Liver (tissue), 9 donors: ENCODE data around the gene ATP11A. TPM values are rescaled to one million over a fixed set of nuclear protein-coding genes. Genes with fewer than 3 reads are reported as not detected.

Experiments used
- DNase-seq: peaks from one replicate; pipeline ENCODE4 v3.0.0-alpha.2; 2017; ENCODE audit warnings: low spot score
- H3K27ac ChIP-seq, 2 donors: one replicate each; pipeline ENCODE4 v1.7.0; 2013; ENCODE audit warnings: inconsistent platforms in 2 of 2, low read length in 2 of 2, control low read depth in 1 of 2, low read depth in 1 of 2, mild to moderate bottlenecking in 1 of 2
- H3K27me3 ChIP-seq, 4 donors: one replicate each; pipeline versions ENCODE4 v1.6.1 to v1.7.0; 2013; ENCODE audit warnings: low read length in 3 of 4, inconsistent platforms in 1 of 4, mild to moderate bottlenecking in 1 of 4, moderate library complexity in 1 of 4; ENCODE audit not compliant: control insufficient read depth in 4 of 4, insufficient read depth in 4 of 4
- H3K36me3 ChIP-seq, 4 donors: one replicate each; pipeline versions ENCODE4 v1.6.1 to v1.7.0; 2013; ENCODE audit warnings: low read length in 3 of 4, mild to moderate bottlenecking in 3 of 4, low read depth in 1 of 4, moderate library complexity in 1 of 4; ENCODE audit not compliant: control insufficient read depth in 4 of 4, insufficient read depth in 3 of 4
- H3K4me1 ChIP-seq, 4 donors: one replicate each; pipeline versions ENCODE4 v1.6.1 to v1.7.0; 2013; ENCODE audit warnings: low read length in 3 of 4, mild to moderate bottlenecking in 3 of 4, moderate library complexity in 1 of 4; ENCODE audit not compliant: control insufficient read depth in 4 of 4, insufficient read depth in 4 of 4
- H3K4me3 ChIP-seq, 3 donors: one replicate each; pipeline versions ENCODE4 v1.6.1 to v1.7.0; 2013; ENCODE audit warnings: low read length in 3 of 3, control low read depth in 1 of 3, low read depth in 1 of 3, mild to moderate bottlenecking in 1 of 3
- H3K9ac ChIP-seq, 2 donors: one replicate each; pipeline ENCODE4 v1.7.0; 2013; ENCODE audit warnings: low read length in 2 of 2, mild to moderate bottlenecking in 2 of 2, moderate library complexity in 2 of 2, control low read depth in 1 of 2, low read depth in 1 of 2
- H3K9me3 ChIP-seq, 4 donors: one replicate each; pipeline versions ENCODE4 v1.6.1 to v1.7.0; 2013; ENCODE audit warnings: low read length in 3 of 4; ENCODE audit not compliant: control insufficient read depth in 4 of 4
- EGR1 ChIP-seq, 2 donors: IDR thresholded peaks; 2 replicates each; pipeline ENCODE4 v1.6.1; 2016 to 2018; ENCODE audit warnings: antibody characterized with exemption in 2 of 2, low read depth in 2 of 2
- GABPA ChIP-seq, 2 donors: IDR thresholded peaks in 1 of 2; conservative IDR thresholded peaks in 1 of 2; 2 replicates each; pipeline ENCODE4 v1.6.1; 2016; ENCODE audit warnings: antibody characterized with exemption in 2 of 2, mild to moderate bottlenecking in 1 of 2, moderate library complexity in 1 of 2
- HNF4G ChIP-seq: IDR thresholded peaks from 2 replicates; pipeline ENCODE4 v1.6.1; 2016; ENCODE audit warnings: antibody characterized with exemption
- JUND ChIP-seq, 2 donors: IDR thresholded peaks; 2 replicates each; pipeline ENCODE4 v1.6.1; 2016; ENCODE audit warnings: antibody characterized with exemption in 2 of 2
- NR2F2 ChIP-seq: IDR thresholded peaks from 2 replicates; pipeline ENCODE4 v1.6.1; 2016; ENCODE audit warnings: antibody characterized with exemption
- RAD21 ChIP-seq, 2 donors: IDR thresholded peaks; 2 replicates each; pipeline ENCODE4 v1.6.1; 2016; ENCODE audit warnings: antibody characterized with exemption in 2 of 2, mild to moderate bottlenecking in 2 of 2
- RXRA ChIP-seq, 2 donors: IDR thresholded peaks; 2 replicates each; pipeline ENCODE4 v1.6.1; 2017 to 2018; ENCODE audit warnings: antibody characterized with exemption in 2 of 2, mild to moderate bottlenecking in 1 of 2
- SP1 ChIP-seq: IDR thresholded peaks from 2 replicates; pipeline ENCODE4 v1.6.1; 2018; ENCODE audit warnings: antibody characterized with exemption, mild to moderate bottlenecking
- TAF1 ChIP-seq: conservative IDR thresholded peaks from 2 replicates; pipeline ENCODE4 v1.6.1; 2016; ENCODE audit warnings: antibody characterized with exemption, mild to moderate bottlenecking
- YY1 ChIP-seq: IDR thresholded peaks from 2 replicates; pipeline ENCODE4 v1.6.1; 2016; ENCODE audit warnings: antibody characterized with exemption, mild to moderate bottlenecking
- WGBS: extraction: QIAGEN DNeasy Blood & Tissue Kit; methylation state at CpG from one replicate; pipeline ENCODE4 v1.1.7; 2013; 5-methylcytosine and 5-hydroxymethylcytosine counted together
- polyA plus RNA-seq, 2 donors: library from polyadenylated mRNA; stranded (reverse) in 1 of 2; unstranded in 1 of 2; fragments of 200-250 nt in 1 of 2; fragments of >200 nt in 1 of 2; fragmentation: Nextera tagmentation in 1 of 2; extraction: Ambion mirVana in 1 of 2; gene quantifications; one replicate each; pipeline versions ENCODE4 v1.2.1 to v1.2.3, GENCODE V29; 2013 to 2015
- total RNA-seq, 2 donors: library from RNA; depleted of rRNA; stranded (reverse); fragments of >200 nt; gene quantifications; one replicate each; pipeline ENCODE4 v1.2.3, GENCODE V29; 2014
- TF ChIP-seq, protein P1 (sequence below): IDR thresholded peaks from 2 replicates; pipeline ENCODE4 v1.6.1; 2016; ENCODE audit warnings: antibody characterized with exemption
- TF ChIP-seq, protein P2 (sequence below): IDR thresholded peaks from 2 replicates; pipeline ENCODE4 v1.6.1; 2016; ENCODE audit warnings: antibody characterized with exemption
- TF ChIP-seq, protein P3 (sequence below): IDR thresholded peaks from 2 replicates; pipeline ENCODE4 v1.6.1; 2016; ENCODE audit warnings: antibody characterized with exemption, mild to moderate bottlenecking
- TF ChIP-seq, protein P4 (sequence below): IDR thresholded peaks from 2 replicates; pipeline ENCODE4 v1.6.1; 2016; ENCODE audit warnings: antibody characterized with exemption
- TF ChIP-seq, protein P5 (sequence below): fragments of 150-350 bp; IDR thresholded peaks from 2 replicates; pipeline ENCODE4 v1.5.1; 2017; ENCODE audit warnings: improper control_type of control experiment, low read depth, low read length; ENCODE audit not compliant: missing input control
- donor health status: healthy.
- donor health status: healthy.
- donor health status: healthy.
- donor health status: healthy.
- donor health status: healthy.

ATP11A gene
- total and polyA plus RNA-seq, 4 donors, result 8.7 to 27.9 (median 13.8) TPM

DNA sequence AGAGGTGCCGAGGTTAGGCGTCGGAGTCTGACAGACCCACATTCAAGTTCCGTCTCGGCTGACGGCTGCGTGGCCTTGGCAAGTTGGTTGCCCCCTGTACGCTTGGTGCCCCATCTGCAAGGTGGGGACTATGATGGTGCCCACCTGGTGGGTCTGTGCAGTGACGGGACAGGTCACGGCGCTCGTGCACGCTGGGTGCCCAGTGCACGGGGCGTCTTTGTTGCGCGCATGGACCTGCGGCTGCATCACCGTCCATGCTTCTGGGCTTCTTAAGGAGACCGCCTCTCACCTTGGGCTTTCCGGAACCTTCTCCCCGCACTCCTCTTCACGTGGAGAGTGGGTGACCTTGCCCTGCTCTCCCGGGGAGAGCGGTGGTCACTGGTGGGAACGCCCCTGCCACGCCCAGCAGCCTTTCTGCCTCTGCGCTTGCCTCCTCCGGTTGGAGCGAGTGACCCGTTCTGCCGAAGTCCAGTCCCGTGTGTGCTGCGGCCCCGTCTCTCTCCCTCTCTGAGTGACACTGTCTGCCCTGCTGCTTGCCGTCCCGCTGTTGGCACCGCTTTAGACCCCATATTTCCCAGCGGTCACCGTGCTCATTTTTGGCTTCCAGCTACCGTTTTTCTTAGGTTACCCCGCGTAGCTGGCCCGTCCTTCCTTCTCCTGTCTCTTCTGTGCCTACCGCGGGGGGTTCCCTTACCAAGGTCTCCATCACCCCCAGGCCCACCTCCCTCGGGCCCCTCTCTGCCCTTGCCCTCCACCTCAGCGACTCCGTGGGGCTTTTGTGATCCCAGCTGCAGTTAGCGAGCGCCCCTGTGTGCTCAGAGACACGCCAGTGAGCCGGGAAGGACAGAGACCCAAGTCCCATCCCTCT is 6.4 kb downstream of the ATP11A start (continued):
- TF ChIP-seq YY1 (no peak), JUND (IDR thresholded peaks at IDR 0.05) (no peak), GABPA (IDR thresholded peaks at IDR 0.05 in 1 of 2, conservative IDR thresholded peaks at IDR 0.05 in 1 of 2) (no peak)

DNA sequence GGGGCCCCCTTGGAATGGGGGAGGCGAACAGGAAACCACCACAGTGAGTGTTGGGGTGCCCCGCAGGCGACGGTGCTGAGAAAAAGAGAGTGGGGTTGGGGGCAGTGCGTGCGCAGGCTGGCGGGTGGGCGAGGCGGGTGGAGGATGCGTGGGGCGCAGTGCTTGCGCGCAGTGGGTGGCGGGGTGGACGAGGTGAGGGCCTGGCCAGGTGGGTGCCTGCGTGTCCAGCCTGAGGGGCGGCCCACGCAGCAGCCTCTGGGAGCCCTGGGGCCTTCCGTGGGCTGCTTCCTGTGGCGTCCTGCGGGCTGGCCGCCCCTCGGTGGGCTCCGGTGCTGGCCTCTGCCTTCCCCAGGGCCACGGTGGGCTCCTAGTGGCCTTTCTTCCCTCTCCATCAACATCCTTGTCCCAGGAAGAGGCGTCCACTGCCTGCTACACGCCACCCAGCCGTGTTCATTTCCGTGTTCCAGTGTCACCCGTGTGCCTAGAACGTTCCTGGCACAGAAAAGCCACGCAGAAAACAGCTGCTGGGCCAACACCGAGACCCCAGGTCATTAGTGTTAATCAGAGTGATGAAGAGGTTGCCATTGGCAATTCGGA is 7.1 kb downstream of the ATP11A start:
- no peak overlapping the region for H3K27ac ChIP-seq
- DNase-seq, result no peak
- H3K4me3 ChIP-seq, result no peak overlapping the region
- no peaks in the 10 kb centered on the region for H3K9me3 ChIP-seq
- H3K36me3 ChIP-seq, result no peaks in the 10 kb centered on the region
- no peaks in the 10 kb centered on the region for H3K27me3 ChIP-seq
- peaks cover 7 to 30% (median 17%) of the 10 kb centered on the region in 4 donors for H3K4me1 ChIP-seq
- TF ChIP-seq, protein P1, sequence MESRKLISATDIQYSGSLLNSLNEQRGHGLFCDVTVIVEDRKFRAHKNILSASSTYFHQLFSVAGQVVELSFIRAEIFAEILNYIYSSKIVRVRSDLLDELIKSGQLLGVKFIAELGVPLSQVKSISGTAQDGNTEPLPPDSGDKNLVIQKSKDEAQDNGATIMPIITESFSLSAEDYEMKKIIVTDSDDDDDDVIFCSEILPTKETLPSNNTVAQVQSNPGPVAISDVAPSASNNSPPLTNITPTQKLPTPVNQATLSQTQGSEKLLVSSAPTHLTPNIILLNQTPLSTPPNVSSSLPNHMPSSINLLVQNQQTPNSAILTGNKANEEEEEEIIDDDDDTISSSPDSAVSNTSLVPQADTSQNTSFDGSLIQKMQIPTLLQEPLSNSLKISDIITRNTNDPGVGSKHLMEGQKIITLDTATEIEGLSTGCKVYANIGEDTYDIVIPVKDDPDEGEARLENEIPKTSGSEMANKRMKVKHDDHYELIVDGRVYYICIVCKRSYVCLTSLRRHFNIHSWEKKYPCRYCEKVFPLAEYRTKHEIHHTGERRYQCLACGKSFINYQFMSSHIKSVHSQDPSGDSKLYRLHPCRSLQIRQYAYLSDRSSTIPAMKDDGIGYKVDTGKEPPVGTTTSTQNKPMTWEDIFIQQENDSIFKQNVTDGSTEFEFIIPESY, result no peak
- TF ChIP-seq JUND (IDR thresholded peaks at IDR 0.05) (no peak), GABPA (IDR thresholded peaks at IDR 0.05 in 1 of 2, conservative IDR thresholded peaks at IDR 0.05 in 1 of 2) (no peak), HNF4G (no peak), TAF1 (no peak), RXRA (IDR thresholded peaks at IDR 0.05) (no peak), SP1 (no peak), YY1 (no peak), EGR1 (IDR thresholded peaks at IDR 0.05; ENCODE audit: low read depth in 2 of 2) (no peak), NR2F2 (no peak), RAD21 (IDR thresholded peaks at IDR 0.05) (no peak)
- TF ChIP-seq, protein P2, sequence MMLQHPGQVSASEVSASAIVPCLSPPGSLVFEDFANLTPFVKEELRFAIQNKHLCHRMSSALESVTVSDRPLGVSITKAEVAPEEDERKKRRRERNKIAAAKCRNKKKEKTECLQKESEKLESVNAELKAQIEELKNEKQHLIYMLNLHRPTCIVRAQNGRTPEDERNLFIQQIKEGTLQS, result no peak
- TF ChIP-seq, protein P3, sequence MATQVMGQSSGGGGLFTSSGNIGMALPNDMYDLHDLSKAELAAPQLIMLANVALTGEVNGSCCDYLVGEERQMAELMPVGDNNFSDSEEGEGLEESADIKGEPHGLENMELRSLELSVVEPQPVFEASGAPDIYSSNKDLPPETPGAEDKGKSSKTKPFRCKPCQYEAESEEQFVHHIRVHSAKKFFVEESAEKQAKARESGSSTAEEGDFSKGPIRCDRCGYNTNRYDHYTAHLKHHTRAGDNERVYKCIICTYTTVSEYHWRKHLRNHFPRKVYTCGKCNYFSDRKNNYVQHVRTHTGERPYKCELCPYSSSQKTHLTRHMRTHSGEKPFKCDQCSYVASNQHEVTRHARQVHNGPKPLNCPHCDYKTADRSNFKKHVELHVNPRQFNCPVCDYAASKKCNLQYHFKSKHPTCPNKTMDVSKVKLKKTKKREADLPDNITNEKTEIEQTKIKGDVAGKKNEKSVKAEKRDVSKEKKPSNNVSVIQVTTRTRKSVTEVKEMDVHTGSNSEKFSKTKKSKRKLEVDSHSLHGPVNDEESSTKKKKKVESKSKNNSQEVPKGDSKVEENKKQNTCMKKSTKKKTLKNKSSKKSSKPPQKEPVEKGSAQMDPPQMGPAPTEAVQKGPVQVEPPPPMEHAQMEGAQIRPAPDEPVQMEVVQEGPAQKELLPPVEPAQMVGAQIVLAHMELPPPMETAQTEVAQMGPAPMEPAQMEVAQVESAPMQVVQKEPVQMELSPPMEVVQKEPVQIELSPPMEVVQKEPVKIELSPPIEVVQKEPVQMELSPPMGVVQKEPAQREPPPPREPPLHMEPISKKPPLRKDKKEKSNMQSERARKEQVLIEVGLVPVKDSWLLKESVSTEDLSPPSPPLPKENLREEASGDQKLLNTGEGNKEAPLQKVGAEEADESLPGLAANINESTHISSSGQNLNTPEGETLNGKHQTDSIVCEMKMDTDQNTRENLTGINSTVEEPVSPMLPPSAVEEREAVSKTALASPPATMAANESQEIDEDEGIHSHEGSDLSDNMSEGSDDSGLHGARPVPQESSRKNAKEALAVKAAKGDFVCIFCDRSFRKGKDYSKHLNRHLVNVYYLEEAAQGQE, result no peak
- TF ChIP-seq, protein P4, sequence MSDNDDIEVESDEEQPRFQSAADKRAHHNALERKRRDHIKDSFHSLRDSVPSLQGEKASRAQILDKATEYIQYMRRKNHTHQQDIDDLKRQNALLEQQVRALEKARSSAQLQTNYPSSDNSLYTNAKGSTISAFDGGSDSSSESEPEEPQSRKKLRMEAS, result no peak
- TF ChIP-seq, protein P5, sequence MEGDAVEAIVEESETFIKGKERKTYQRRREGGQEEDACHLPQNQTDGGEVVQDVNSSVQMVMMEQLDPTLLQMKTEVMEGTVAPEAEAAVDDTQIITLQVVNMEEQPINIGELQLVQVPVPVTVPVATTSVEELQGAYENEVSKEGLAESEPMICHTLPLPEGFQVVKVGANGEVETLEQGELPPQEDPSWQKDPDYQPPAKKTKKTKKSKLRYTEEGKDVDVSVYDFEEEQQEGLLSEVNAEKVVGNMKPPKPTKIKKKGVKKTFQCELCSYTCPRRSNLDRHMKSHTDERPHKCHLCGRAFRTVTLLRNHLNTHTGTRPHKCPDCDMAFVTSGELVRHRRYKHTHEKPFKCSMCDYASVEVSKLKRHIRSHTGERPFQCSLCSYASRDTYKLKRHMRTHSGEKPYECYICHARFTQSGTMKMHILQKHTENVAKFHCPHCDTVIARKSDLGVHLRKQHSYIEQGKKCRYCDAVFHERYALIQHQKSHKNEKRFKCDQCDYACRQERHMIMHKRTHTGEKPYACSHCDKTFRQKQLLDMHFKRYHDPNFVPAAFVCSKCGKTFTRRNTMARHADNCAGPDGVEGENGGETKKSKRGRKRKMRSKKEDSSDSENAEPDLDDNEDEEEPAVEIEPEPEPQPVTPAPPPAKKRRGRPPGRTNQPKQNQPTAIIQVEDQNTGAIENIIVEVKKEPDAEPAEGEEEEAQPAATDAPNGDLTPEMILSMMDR, result no peak
- H3K9ac ChIP-seq, result no peak overlapping the region
- WGBS, result 98% methylated on average over 34 of the region's 34 CpGs
